ENCODE measurements around the gene CSRNP3.

Gene CSRNP3

DNA sequence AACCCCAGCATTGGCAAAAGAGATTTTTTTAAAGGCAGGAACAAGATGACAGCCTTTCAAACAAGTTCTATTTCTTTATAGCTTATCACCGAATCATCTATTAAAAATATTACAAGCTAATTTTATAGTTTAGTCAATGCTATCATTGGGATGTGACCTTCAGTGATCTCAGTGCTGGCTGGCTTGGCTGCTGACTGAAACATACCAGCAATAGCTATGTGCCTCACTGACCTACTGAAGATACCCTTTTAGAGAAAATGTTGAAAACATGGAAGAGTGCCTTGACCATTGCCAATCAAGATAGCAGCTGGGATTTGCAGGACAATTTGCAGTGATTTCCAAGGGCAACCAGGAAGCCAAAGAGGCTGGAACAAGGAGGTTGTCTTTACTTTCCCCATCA is 44.0 kb downstream of the CSRNP3 start:
- TF ChIP-seq, protein P1, sequence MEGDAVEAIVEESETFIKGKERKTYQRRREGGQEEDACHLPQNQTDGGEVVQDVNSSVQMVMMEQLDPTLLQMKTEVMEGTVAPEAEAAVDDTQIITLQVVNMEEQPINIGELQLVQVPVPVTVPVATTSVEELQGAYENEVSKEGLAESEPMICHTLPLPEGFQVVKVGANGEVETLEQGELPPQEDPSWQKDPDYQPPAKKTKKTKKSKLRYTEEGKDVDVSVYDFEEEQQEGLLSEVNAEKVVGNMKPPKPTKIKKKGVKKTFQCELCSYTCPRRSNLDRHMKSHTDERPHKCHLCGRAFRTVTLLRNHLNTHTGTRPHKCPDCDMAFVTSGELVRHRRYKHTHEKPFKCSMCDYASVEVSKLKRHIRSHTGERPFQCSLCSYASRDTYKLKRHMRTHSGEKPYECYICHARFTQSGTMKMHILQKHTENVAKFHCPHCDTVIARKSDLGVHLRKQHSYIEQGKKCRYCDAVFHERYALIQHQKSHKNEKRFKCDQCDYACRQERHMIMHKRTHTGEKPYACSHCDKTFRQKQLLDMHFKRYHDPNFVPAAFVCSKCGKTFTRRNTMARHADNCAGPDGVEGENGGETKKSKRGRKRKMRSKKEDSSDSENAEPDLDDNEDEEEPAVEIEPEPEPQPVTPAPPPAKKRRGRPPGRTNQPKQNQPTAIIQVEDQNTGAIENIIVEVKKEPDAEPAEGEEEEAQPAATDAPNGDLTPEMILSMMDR (IDR thresholded peaks at IDR 0.05; ENCODE audit: control extremely low read depth, extremely low read depth, low read depth, missing control alignments) = no peak
- CTCF ChIA-PET = interaction anchor here (0.9 kb wide), 1 partner anchor 17 kb away, joined by 3 read pairs; no protein-coding TSS in a partner anchor
- POLR2A ChIA-PET = no interaction called here
- DNase-seq (ENCODE audit: extremely low spot score) = no peak

DNA sequence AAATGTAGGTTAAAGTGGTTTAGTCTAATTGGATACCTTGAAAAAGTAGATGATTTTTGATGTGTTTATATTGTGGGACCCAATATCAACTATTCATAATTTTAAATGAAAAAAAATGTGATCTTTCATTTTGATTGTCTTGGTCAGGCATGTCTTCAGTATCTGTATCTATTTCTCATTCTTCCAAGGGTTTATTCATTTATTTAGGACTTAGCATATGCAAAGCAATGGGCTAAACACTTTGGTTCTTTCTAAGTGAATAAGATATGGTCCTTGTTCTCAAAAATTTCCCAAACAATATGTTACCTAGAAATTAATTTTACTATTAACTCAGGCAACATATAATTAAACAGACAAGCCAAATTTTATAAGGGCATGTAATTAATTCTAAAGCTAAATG is 49.1 kb downstream of the CSRNP3 start:
- POLR2A ChIA-PET = no interaction called here
- TF ChIP-seq, protein P1 (IDR thresholded peaks at IDR 0.05; ENCODE audit: control extremely low read depth, extremely low read depth, low read depth, missing control alignments) = no peak
- DNase-seq (ENCODE audit: extremely low spot score) = no peak
- CTCF ChIA-PET = interaction anchor here (0.8 kb wide), 1 partner anchor 45 kb away, joined by 4 read pairs; no protein-coding TSS in a partner anchor

DNA sequence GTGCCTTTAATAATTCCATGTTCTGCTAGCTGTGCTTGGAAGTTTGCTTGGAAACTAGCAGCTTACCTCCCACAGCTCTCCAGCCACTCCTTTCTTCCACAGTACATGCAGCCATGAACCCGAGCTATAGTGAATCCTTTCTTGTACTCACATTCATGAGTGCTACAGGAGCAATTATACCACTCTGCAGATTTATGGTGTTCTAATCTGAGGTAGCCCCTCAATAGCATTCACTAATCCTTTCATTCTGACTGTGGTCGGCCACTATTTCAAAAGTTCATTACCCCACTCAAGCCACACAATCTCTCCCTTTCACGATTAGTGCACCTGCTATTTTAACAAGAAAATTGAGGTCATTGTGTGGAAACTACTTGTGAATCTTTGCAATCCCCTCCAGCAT is 53.2 kb downstream of the CSRNP3 start:
- DNase-seq (ENCODE audit: extremely low spot score) = no peak
- ChIA-PET CTCF (interaction anchor here (1.3 kb wide), 1 partner anchor 13 kb away, joined by 5 read pairs; no protein-coding TSS in a partner anchor), POLR2A (no interaction called here)
- TF ChIP-seq, protein P1 (IDR thresholded peaks at IDR 0.05; ENCODE audit: control extremely low read depth, extremely low read depth, low read depth, missing control alignments) = no peak

DNA sequence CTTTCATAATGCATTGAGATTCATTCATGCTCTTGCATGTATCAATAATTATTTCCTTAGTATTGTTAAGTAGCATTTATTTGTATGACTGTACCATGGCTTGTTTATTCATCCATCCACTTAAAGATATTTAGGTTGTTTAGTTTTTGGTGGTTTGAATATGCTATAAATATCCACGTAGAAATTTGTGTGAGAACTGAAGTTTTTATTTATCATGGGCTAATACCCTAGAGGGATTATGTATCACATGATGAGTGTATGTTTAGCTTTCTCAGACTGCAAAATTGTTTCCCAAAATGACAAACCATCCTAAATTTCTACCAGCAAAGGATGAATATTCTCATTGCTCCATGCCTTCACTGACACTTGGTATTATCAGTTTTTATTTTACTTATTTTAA is 55.2 kb downstream of the CSRNP3 start:
- POLR2A ChIA-PET = no interaction called here
- CTCF ChIA-PET = no interaction called here
- TF ChIP-seq, protein P1 (IDR thresholded peaks at IDR 0.05; ENCODE audit: control extremely low read depth, extremely low read depth, low read depth, missing control alignments) = no peak
- DNase-seq (ENCODE audit: extremely low spot score) = no peak

DNA sequence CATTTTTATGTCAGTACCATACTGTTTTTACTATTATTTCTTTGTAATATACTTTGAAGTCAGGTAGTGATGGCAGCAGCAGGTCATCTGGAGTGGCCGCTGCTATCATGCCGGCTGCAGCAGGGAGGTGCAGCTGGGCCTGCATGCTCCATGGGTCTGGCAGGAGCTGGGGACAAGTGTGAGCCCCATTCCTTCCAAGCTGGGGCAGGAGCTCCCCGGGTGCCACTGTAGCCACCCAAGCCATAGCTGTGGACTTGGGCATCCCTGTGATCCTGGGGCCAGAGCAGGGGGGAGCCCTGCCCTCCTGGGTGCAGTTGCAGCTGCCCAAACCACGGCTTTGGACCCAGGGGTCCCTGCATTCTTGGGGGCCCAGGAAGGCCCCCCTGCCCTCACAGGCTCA is 59.2 kb downstream of the CSRNP3 start:
- ChIA-PET POLR2A (no interaction called here), CTCF (no interaction called here)
- TF ChIP-seq, protein P1 (IDR thresholded peaks at IDR 0.05; ENCODE audit: control extremely low read depth, extremely low read depth, low read depth, missing control alignments) = no peak

DNA sequence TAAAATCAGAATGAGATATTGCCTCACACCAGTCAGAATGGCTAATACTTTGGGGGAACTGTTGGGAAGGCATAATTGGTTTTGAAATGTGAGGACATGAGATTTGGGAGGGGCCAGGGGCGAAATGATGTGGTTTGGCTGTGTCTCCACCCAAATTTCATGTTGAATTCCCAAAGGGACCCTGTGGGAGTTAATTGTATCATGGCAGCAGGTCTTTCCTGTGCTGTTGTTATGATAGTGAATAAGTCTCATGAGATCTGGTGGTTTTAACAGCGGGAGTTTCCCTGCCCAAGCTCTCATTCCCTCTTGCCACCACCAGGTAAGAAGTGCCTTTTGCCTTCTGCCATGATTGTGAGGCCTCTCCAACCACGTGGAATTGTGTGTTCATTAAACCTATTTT is 59.6 kb downstream of the CSRNP3 start:
- POLR2A ChIA-PET = no interaction called here
- CTCF ChIA-PET = no interaction called here
- TF ChIP-seq, protein P1 (IDR thresholded peaks at IDR 0.05; ENCODE audit: control extremely low read depth, extremely low read depth, low read depth, missing control alignments) = no peak
- DNase-seq (ENCODE audit: extremely low spot score) = no peak

More for the DNA sequence above, 59.2 kb downstream of the CSRNP3 start:
- DNase-seq (ENCODE audit: extremely low spot score) = no peak

DNA sequence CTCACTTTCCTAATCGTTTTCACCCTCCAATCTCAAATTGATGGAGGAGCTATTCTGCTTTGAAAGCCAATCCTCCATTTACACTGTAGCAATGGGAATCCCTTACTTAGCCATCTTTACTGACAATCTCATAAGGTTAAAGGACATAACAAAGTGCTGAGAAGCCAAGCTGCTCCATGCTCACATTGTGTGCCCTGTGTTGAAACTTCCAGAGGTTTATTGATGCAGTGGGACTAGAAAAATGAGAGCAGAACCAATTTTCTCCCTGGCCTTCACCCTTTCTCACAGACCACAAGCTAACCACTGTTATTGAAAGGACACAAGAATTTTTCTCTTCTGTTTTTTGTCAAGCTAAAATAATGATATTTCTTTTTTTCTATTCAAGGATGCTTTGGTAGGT is 63.8 kb downstream of the CSRNP3 start:
- CTCF ChIA-PET = interaction anchor here (1.4 kb wide), 1 partner anchor 12 kb away, joined by 4 read pairs; no protein-coding TSS in a partner anchor

More for the DNA sequence above, 63.8 kb downstream of the CSRNP3 start:
- POLR2A ChIA-PET = no interaction called here
- TF ChIP-seq, protein P1 (IDR thresholded peaks at IDR 0.05; ENCODE audit: control extremely low read depth, extremely low read depth, low read depth, missing control alignments) = no peak
- DNase-seq (ENCODE audit: extremely low spot score) = no peak

Data from GM10248 (cell line).